Smooth muscle cell of trachea (primary cell): ENCODE measurements around the gene MTIF3. TPM values are rescaled to one million over a fixed set of nuclear protein-coding genes. Genes with fewer than 3 reads are reported as not detected.

Experiments used
- total RNA-seq: library from RNA; depleted of rRNA; stranded (reverse); fragments of >200 nt; gene quantifications from 2 replicates; pipeline ENCODE4 v1.2.1, GENCODE V29; 2014

MTIF3 gene, protein sequence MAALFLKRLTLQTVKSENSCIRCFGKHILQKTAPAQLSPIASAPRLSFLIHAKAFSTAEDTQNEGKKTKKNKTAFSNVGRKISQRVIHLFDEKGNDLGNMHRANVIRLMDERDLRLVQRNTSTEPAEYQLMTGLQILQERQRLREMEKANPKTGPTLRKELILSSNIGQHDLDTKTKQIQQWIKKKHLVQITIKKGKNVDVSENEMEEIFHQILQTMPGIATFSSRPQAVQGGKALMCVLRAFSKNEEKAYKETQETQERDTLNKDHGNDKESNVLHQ
- total RNA-seq = 70.8 and 77.7 TPM in 2 replicates

GRCh38 chr13:27449936-27450828 lies at the start of gene MTIF3:
Gene MTIF3 (minus strand): TSS chr13:27450564. CDS start chr13:27440448, 10,116 bp downstream.

DNA sequence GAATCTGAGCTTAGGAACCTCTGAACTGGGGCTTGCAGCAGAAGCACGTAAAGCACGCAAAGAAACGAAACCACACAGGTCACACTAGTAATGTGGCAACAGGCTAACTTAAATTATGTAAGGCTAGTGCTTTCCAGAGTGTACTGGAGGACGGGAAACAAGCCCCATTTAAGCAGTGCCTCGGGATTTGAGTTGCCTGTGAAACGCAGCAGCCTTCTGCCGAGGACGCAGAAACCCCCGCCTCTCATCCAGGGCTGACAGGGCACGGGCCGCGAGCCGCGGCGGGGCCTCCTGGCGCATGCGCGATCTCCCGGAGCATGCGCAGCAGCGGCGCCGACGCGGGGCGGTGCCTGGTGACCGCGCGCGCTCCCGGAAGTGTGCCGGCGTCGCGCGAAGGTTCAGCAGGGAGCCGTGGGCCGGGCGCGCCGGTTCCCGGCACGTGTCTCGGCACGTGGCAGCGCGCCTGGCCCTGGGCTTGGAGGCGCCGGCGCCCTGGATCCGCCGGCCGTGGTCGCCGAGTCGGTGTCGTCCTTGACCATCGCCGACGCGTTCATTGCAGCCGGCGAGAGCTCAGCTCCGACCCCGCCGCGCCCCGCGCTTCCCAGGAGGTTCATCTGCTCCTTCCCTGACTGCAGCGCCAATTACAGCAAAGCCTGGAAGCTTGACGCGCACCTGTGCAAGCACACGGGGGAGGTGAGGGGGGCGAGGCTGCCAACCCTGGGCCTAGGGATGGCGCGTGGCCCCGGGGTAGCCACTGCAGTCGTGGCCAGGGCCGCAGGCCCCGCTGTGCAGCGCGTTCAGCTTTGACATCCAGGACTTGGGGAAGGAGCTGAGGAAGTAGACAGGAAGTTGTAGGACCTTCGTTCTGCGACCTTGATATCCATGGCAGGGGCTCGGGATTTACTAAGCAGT lies 25.9 kb downstream of the MTIF3 start, which contains the start of gene GTF3A:
GTF3A (plus strand) TSS at position 374 of the 912 bp plus-strand sequence.

Other genes starting within 250 kb of the MTIF3 start
- 504 and 885 TPM in 2 replicates for gene RPL21, start 199.0 kb downstream of the MTIF3 start, total RNA-seq
- gene RASL11A, start 179.7 kb downstream of the MTIF3 start, total RNA-seq = 55.6 and 58.8 TPM in 2 replicates
- gene GTF3A, start 25.9 kb downstream of the MTIF3 start, total RNA-seq = 92.5 and 135 TPM in 2 replicates
- 4.0 and 6.0 TPM in 2 replicates for gene LNX2, start 170.0 kb upstream of the MTIF3 start, total RNA-seq
- 63.8 and 86.0 TPM in 2 replicates for gene POLR1D, start 171.3 kb upstream of the MTIF3 start, total RNA-seq